ENCODE results near the gene CSNK2A1. TPM values are rescaled to one million over a fixed set of nuclear protein-coding genes. Genes with fewer than 3 reads are reported as not detected.
"Not testable (repeated sequence)": the region's sequence is repeated elsewhere in the genome, so short reads cannot be mapped to it uniquely, and the experiment has no call there.

The CSNK2A1 gene
- total RNA-seq, 1 experiment from 2014 or later = 108 TPM

- DNase-seq (ENCODE audit: extremely low read depth, low read depth) = no peak
These were observed 7.1 kb downstream of the CSNK2A1 start for GRCh38 chr20:536426-537010.

- no peak for DNase-seq (ENCODE audit: extremely low read depth, low read depth)
These were observed 7.6 kb downstream of the CSNK2A1 start for GRCh38 chr20:535958-536357.

- no peak for DNase-seq (ENCODE audit: extremely low read depth, low read depth)
These were observed 10.1 kb downstream of the CSNK2A1 start for GRCh38 chr20:533526-533925.

GRCh38 chr20:532530-532929 is 11.1 kb downstream of the CSNK2A1 start:
- no peak for DNase-seq (ENCODE audit: extremely low read depth, low read depth)

GRCh38 chr20:531608-532007 is 12.0 kb downstream of the CSNK2A1 start:
- DNase-seq (ENCODE audit: extremely low read depth, low read depth) = no peak

GRCh38 chr20:530321-530720 is 13.3 kb downstream of the CSNK2A1 start:
- DNase-seq (ENCODE audit: extremely low read depth, low read depth) = no peak

- DNase-seq (ENCODE audit: extremely low read depth, low read depth) = peak; percentile 86
These were observed 14.5 kb downstream of the CSNK2A1 start for GRCh38 chr20:528923-529604.

GRCh38 chr20:527571-527886 is 16.1 kb downstream of the CSNK2A1 start:
- no peak for DNase-seq (ENCODE audit: extremely low read depth, low read depth)

GRCh38 chr20:521860-522259 is 21.7 kb downstream of the CSNK2A1 start:
- DNase-seq (ENCODE audit: extremely low read depth, low read depth) = no peak

- DNase-seq (ENCODE audit: extremely low read depth, low read depth) = no peak
These were observed 23.6 kb downstream of the CSNK2A1 start for GRCh38 chr20:519999-520398.

GRCh38 chr20:517221-517620 is 26.4 kb downstream of the CSNK2A1 start:
- no peak for DNase-seq (ENCODE audit: extremely low read depth, low read depth)

GRCh38 chr20:516799-517198 is 26.8 kb downstream of the CSNK2A1 start:
- DNase-seq (ENCODE audit: extremely low read depth, low read depth) = no peak

GRCh38 chr20:515696-516095 is 27.9 kb downstream of the CSNK2A1 start:
- DNase-seq (ENCODE audit: extremely low read depth, low read depth) = no peak

GRCh38 chr20:513429-513828 is 30.2 kb downstream of the CSNK2A1 start:
- no peak for DNase-seq (ENCODE audit: extremely low read depth, low read depth)

- DNase-seq (ENCODE audit: extremely low read depth, low read depth) = not testable (repeated sequence)
These were observed 33.1 kb downstream of the CSNK2A1 start for GRCh38 chr20:510328-511057.

GRCh38 chr20:508364-508787 is 35.2 kb downstream of the CSNK2A1 start:
- DNase-seq (ENCODE audit: extremely low read depth, low read depth) = not testable (repeated sequence)

GRCh38 chr20:507761-508332 is 35.7 kb downstream of the CSNK2A1 start:
- DNase-seq (ENCODE audit: extremely low read depth, low read depth) = no peak

- DNase-seq (ENCODE audit: extremely low read depth, low read depth) = no peak
These were observed 36.4 kb downstream of the CSNK2A1 start for GRCh38 chr20:507006-507758.

- no peak for DNase-seq (ENCODE audit: extremely low read depth, low read depth)
These were observed 38.9 kb downstream of the CSNK2A1 start for GRCh38 chr20:504632-505075.

- DNase-seq (ENCODE audit: extremely low read depth, low read depth) = no peak
These were observed 40.4 kb downstream of the CSNK2A1 start for GRCh38 chr20:503048-503737.
